ENCODE data around the gene FLVCR2. TPM values are rescaled to one million over a fixed set of nuclear protein-coding genes. Genes with fewer than 3 reads are reported as not detected.

FLVCR2 gene
- total and polyA plus RNA-seq, 4 experiments from 2014 or later = 1.9 to 4.1 (median 3.2) TPM

GRCh38 chr14:75615200-75615599 is 36.8 kb downstream of the FLVCR2 start:
- H3K27ac Mint-ChIP-seq = peak overlapping the region in 1 of 7 donors; percentile 30
- intact Hi-C loops (cut with micrococcal nuclease) = no loop called here
- peaks cover 0 to 11% of the 10 kb centered on the region in 2 donors for H3K36me3 Mint-ChIP-seq
- no peak overlapping the region for H3K4me3 ChIP-seq (ENCODE audit: low read length in 2 of 2)
- POLR2A ChIA-PET (ENCODE audit: partially characterized antibody) = no interaction called here
- H3K4me1 Mint-ChIP-seq = no peaks in the 10 kb centered on the region
- CTCF ChIA-PET (ENCODE audit: partially characterized antibody) = interaction anchor here (0.6 kb wide), 1 partner anchor 70 kb away, joined by 3 read pairs; no protein-coding TSS in a partner anchor
- peaks cover 0 to 2% (median 0%) of the 10 kb centered on the region in 8 donors for H3K9me3 Mint-ChIP-seq
- H3K36me3 ChIP-seq (ENCODE audit: insufficient read depth, low read length) = no peaks in the 10 kb centered on the region
- DNase-seq = no peak
- no peaks in the 10 kb centered on the region for H3K27me3 Mint-ChIP-seq
- H3K27ac ChIP-seq (ENCODE audit: low read depth, low read length) = no peak overlapping the region
- no peaks in the 10 kb centered on the region for H3K27me3 ChIP-seq (ENCODE audit: insufficient read depth, low read length)
- H3K4me1 ChIP-seq (ENCODE audit: insufficient read depth, low read length) = no peaks in the 10 kb centered on the region
- no peak overlapping the region for H3K4me3 Mint-ChIP-seq
- H3K9me3 ChIP-seq (ENCODE audit: control insufficient read depth in 1 of 2, low read length in 2 of 2) = no peaks in the 10 kb centered on the region

GRCh38 chr14:75619548-75619947 is 41.1 kb downstream of the FLVCR2 start:
- Histone ChIP-seq H3K4me1 (ENCODE audit: insufficient read depth, low read length) (no peaks in the 10 kb centered on the region), H3K27ac (ENCODE audit: low read depth, low read length) (no peak overlapping the region), H3K36me3 (ENCODE audit: insufficient read depth, low read length) (no peaks in the 10 kb centered on the region), H3K27me3 (ENCODE audit: insufficient read depth, low read length) (no peaks in the 10 kb centered on the region), H3K9me3 (ENCODE audit: control insufficient read depth in 1 of 2, low read length in 2 of 2) (no peaks in the 10 kb centered on the region), H3K4me3 (ENCODE audit: low read length in 2 of 2) (no peak overlapping the region)
- Mint-ChIP-seq H3K36me3 (peaks cover 0 to 9% of the 10 kb centered on the region in 2 donors), H3K4me1 (no peaks in the 10 kb centered on the region), H3K9me3 (peaks cover 0 to 2% (median 0%) of the 10 kb centered on the region in 8 donors), H3K27ac (no peak overlapping the region), H3K4me3 (no peak overlapping the region), H3K27me3 (no peaks in the 10 kb centered on the region)
- ChIA-PET CTCF (ENCODE audit: partially characterized antibody) (interaction anchor here (1.1 to 1.5 kb wide), 3 partner anchors 8 to 42 kb away, joined by 3 to 5 read pairs (median 3); no protein-coding TSS in a partner anchor), POLR2A (ENCODE audit: partially characterized antibody) (no interaction called here)
- no peak for DNase-seq
- intact Hi-C loops (cut with micrococcal nuclease) = no loop called here

- no peak overlapping the region for H3K4me3 ChIP-seq (ENCODE audit: low read length in 2 of 2)
- H3K9me3 Mint-ChIP-seq = no peaks in the 10 kb centered on the region
- no peak for DNase-seq
- H3K27me3 ChIP-seq (ENCODE audit: insufficient read depth, low read length) = no peaks in the 10 kb centered on the region
- H3K36me3 ChIP-seq (ENCODE audit: insufficient read depth, low read length) = no peaks in the 10 kb centered on the region
- no peaks in the 10 kb centered on the region for H3K9me3 ChIP-seq (ENCODE audit: control insufficient read depth in 1 of 2, low read length in 2 of 2)
- intact Hi-C loops (cut with micrococcal nuclease) = no loop called here
- ChIA-PET POLR2A (ENCODE audit: partially characterized antibody) (no interaction called here), CTCF (ENCODE audit: partially characterized antibody) (no interaction called here)
- no peak overlapping the region for H3K27ac Mint-ChIP-seq
- no peaks in the 10 kb centered on the region for H3K27me3 Mint-ChIP-seq
- no peaks in the 10 kb centered on the region for H3K4me1 ChIP-seq (ENCODE audit: insufficient read depth, low read length)
- H3K36me3 Mint-ChIP-seq = peaks cover 2 to 24% of the 10 kb centered on the region in 2 donors
- H3K4me3 Mint-ChIP-seq = no peak overlapping the region
- H3K27ac ChIP-seq (ENCODE audit: low read depth, low read length) = no peak overlapping the region
- H3K4me1 Mint-ChIP-seq = no peaks in the 10 kb centered on the region
Observed at GRCh38 chr14:75625034-75625433, 46.6 kb downstream of the FLVCR2 start.

- no peaks in the 10 kb centered on the region for H3K4me1 ChIP-seq (ENCODE audit: insufficient read depth, low read length)
- H3K9me3 ChIP-seq (ENCODE audit: control insufficient read depth in 1 of 2, low read length in 2 of 2) = no peaks in the 10 kb centered on the region
- no peaks in the 10 kb centered on the region for H3K36me3 ChIP-seq (ENCODE audit: insufficient read depth, low read length)
- Mint-ChIP-seq H3K9me3 (no peaks in the 10 kb centered on the region), H3K4me3 (no peak overlapping the region), H3K4me1 (no peaks in the 10 kb centered on the region), H3K27ac (no peak overlapping the region), H3K36me3 (peaks cover 2 to 23% of the 10 kb centered on the region in 2 donors), H3K27me3 (no peaks in the 10 kb centered on the region)
- intact Hi-C loops (cut with micrococcal nuclease) = no loop called here
- DNase-seq = no peak
- POLR2A ChIA-PET (ENCODE audit: partially characterized antibody) = no interaction called here
- no peak overlapping the region for H3K4me3 ChIP-seq (ENCODE audit: low read length in 2 of 2)
- H3K27ac ChIP-seq (ENCODE audit: low read depth, low read length) = no peak overlapping the region
- H3K27me3 ChIP-seq (ENCODE audit: insufficient read depth, low read length) = no peaks in the 10 kb centered on the region
- CTCF ChIA-PET (ENCODE audit: partially characterized antibody) = interaction anchor here (1.3 kb wide), 1 partner anchor 49 kb away, joined by 4 read pairs; no protein-coding TSS in a partner anchor
Observed at GRCh38 chr14:75626396-75626795, 48.0 kb downstream of the FLVCR2 start.

GRCh38 chr14:75626863-75627262 is 48.4 kb downstream of the FLVCR2 start:
- no peak overlapping the region for H3K27ac Mint-ChIP-seq
- DNase-seq = no peak
- Histone ChIP-seq H3K27ac (ENCODE audit: low read depth, low read length) (no peak overlapping the region), H3K4me3 (ENCODE audit: low read length in 2 of 2) (no peak overlapping the region), H3K4me1 (ENCODE audit: insufficient read depth, low read length) (no peaks in the 10 kb centered on the region), H3K36me3 (ENCODE audit: insufficient read depth, low read length) (no peaks in the 10 kb centered on the region), H3K27me3 (ENCODE audit: insufficient read depth, low read length) (no peaks in the 10 kb centered on the region), H3K9me3 (ENCODE audit: control insufficient read depth in 1 of 2, low read length in 2 of 2) (no peaks in the 10 kb centered on the region)
- CTCF ChIA-PET (ENCODE audit: partially characterized antibody) = interaction anchor here (1.3 kb wide), 1 partner anchor 49 kb away, joined by 4 read pairs; no protein-coding TSS in a partner anchor
- POLR2A ChIA-PET (ENCODE audit: partially characterized antibody) = no interaction called here
- intact Hi-C loops (cut with micrococcal nuclease) = no loop called here
- H3K4me3 Mint-ChIP-seq = no peak overlapping the region
- no peaks in the 10 kb centered on the region for H3K9me3 Mint-ChIP-seq
- H3K27me3 Mint-ChIP-seq = no peaks in the 10 kb centered on the region
- no peaks in the 10 kb centered on the region for H3K4me1 Mint-ChIP-seq
- H3K36me3 Mint-ChIP-seq = peaks cover 2 to 20% of the 10 kb centered on the region in 2 donors

GRCh38 chr14:75627406-75627805 is 49.0 kb downstream of the FLVCR2 start:
- intact Hi-C loops (cut with micrococcal nuclease) = no loop called here
- H3K9me3 ChIP-seq (ENCODE audit: control insufficient read depth in 1 of 2, low read length in 2 of 2) = no peaks in the 10 kb centered on the region
- H3K36me3 Mint-ChIP-seq = peaks cover 2 to 20% of the 10 kb centered on the region in 2 donors
- no peak overlapping the region for H3K4me3 Mint-ChIP-seq
- H3K27me3 Mint-ChIP-seq = no peaks in the 10 kb centered on the region
- H3K27ac ChIP-seq (ENCODE audit: low read depth, low read length) = no peak overlapping the region
- ChIA-PET CTCF (ENCODE audit: partially characterized antibody) (interaction anchor here (1.3 kb wide), 1 partner anchor 50 kb away, joined by 4 read pairs; no protein-coding TSS in a partner anchor), POLR2A (ENCODE audit: partially characterized antibody) (no interaction called here)
- H3K36me3 ChIP-seq (ENCODE audit: insufficient read depth, low read length) = no peaks in the 10 kb centered on the region
- no peaks in the 10 kb centered on the region for H3K4me1 ChIP-seq (ENCODE audit: insufficient read depth, low read length)
- no peak overlapping the region for H3K4me3 ChIP-seq (ENCODE audit: low read length in 2 of 2)
- no peak overlapping the region for H3K27ac Mint-ChIP-seq
- H3K9me3 Mint-ChIP-seq = no peaks in the 10 kb centered on the region
- no peaks in the 10 kb centered on the region for H3K4me1 Mint-ChIP-seq
- no peak for DNase-seq
- H3K27me3 ChIP-seq (ENCODE audit: insufficient read depth, low read length) = no peaks in the 10 kb centered on the region

- CTCF ChIA-PET (ENCODE audit: partially characterized antibody) = interaction anchor here (1.0 kb wide), 1 partner anchor 52 kb away, joined by 3 read pairs; no protein-coding TSS in a partner anchor
- Histone ChIP-seq H3K4me1 (ENCODE audit: insufficient read depth, low read length) (no peaks in the 10 kb centered on the region), H3K27me3 (ENCODE audit: insufficient read depth, low read length) (no peaks in the 10 kb centered on the region), H3K27ac (ENCODE audit: low read depth, low read length) (no peak overlapping the region), H3K9me3 (ENCODE audit: control insufficient read depth in 1 of 2, low read length in 2 of 2) (no peaks in the 10 kb centered on the region), H3K36me3 (ENCODE audit: insufficient read depth, low read length) (no peaks in the 10 kb centered on the region), H3K4me3 (ENCODE audit: low read length in 2 of 2) (no peak overlapping the region)
- Mint-ChIP-seq H3K27ac (no peak overlapping the region), H3K36me3 (peaks cover 2 to 20% of the 10 kb centered on the region in 2 donors), H3K27me3 (no peaks in the 10 kb centered on the region), H3K4me1 (no peaks in the 10 kb centered on the region), H3K4me3 (no peak overlapping the region), H3K9me3 (no peaks in the 10 kb centered on the region)
- intact Hi-C loops (cut with micrococcal nuclease) = no loop called here
- POLR2A ChIA-PET (ENCODE audit: partially characterized antibody) = interaction anchor here (1.8 kb wide), 1 partner anchor 12 kb away, joined by 3 read pairs; no protein-coding TSS in a partner anchor
- no peak for DNase-seq
Observed at GRCh38 chr14:75628816-75629215, 50.4 kb downstream of the FLVCR2 start.

Measured in CD4-positive, alpha-beta memory T cell (primary cell).